Endothelial cell (in vitro differentiated cells): ENCODE data around the gene CTTNBP2. TPM values are rescaled to one million over a fixed set of nuclear protein-coding genes. Genes with fewer than 3 reads are reported as not detected.
"Not testable (repeated sequence)": the region's sequence is repeated elsewhere in the genome, so short reads cannot be mapped to it uniquely, and the experiment has no call there.

Experiments used
- DNase-seq: peaks from one replicate; pipeline ENCODE4 v3.0.0; 2021; ENCODE audit warnings: low spot score
- H3K27ac Mint-ChIP-seq: one replicate; pipeline ENCODE4 v1.8.0; 2021; ENCODE audit warnings: mixed read lengths, inconsistent platforms; ENCODE audit not compliant: unreplicated experiment
- H3K27me3 Mint-ChIP-seq: one replicate; pipeline ENCODE4 v1.8.0; 2021; ENCODE audit warnings: mild to moderate bottlenecking, moderate library complexity, mixed read lengths, inconsistent platforms; ENCODE audit not compliant: unreplicated experiment
- H3K36me3 Mint-ChIP-seq: one replicate; pipeline ENCODE4 v1.8.0; 2021; ENCODE audit warnings: mild to moderate bottlenecking, low read depth, mixed read lengths, inconsistent platforms; ENCODE audit not compliant: unreplicated experiment
- H3K4me1 Mint-ChIP-seq: one replicate; pipeline ENCODE4 v1.8.0; 2021; ENCODE audit warnings: mild to moderate bottlenecking, mixed read lengths, inconsistent platforms; ENCODE audit not compliant: unreplicated experiment
- H3K4me3 Mint-ChIP-seq: one replicate; pipeline ENCODE4 v1.8.0; 2021; ENCODE audit warnings: mild to moderate bottlenecking, mixed read lengths, inconsistent platforms; ENCODE audit not compliant: unreplicated experiment
- H3K9me3 Mint-ChIP-seq: one replicate; pipeline ENCODE4 v1.8.0; 2021; ENCODE audit warnings: mixed read lengths, inconsistent platforms; ENCODE audit not compliant: unreplicated experiment
- total RNA-seq: library from RNA; stranded (reverse); fragmentation: NEBNext Ultra II Directional; extraction: Animal tissue kit (Norgen Biotek cat#: 25700); gene quantifications from one replicate; pipeline ENCODE4 v1.2.1, GENCODE V29; 2021; ENCODE audit not compliant: unreplicated experiment
- TF ChIP-seq, protein P1 (sequence below): fragments of 200-600 bp; sonication (generic); IDR thresholded peaks from one replicate; pipeline ENCODE4 v1.5.0; 2021; ENCODE audit warnings: antibody characterized with exemption; ENCODE audit not compliant: unreplicated experiment

The CTTNBP2 gene
- total RNA-seq, 1 donor from 2014 or later, result 24.4 TPM

DNA sequence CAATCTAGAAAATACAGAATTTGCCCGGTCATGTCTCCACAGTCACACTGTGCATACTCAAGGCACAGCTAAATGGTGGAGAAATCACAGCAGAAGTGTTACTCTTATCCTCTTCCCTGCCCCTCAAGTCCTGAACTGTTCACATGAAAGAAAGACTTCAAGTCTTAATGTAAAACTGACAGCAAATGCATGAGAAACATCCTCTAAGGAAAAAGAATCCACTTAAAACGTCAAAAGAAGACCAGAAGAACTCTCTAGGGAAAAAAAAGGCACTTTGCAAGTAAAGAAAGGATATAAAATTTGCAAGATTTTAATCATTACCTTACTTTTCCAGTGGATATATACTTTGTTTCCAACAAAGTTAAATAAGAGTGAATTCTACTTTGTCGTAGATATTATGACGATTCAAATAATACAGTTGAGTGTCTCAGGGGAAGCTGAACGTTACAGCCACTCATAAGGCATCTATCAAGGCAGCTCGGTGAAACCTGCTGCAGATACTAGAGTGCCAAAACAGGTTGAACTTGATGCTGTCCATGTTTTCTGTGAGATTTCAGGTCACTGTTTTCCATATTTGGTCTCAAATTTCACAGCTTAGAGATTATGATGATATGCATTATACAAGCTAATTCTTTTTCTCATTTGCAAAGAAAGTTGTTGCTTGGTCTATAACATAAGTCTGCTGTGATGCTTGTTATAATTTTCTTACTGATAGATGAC, 155.0 kb downstream of the CTTNBP2 start:
- DNase-seq, result no peak
- TF ChIP-seq, protein P1, sequence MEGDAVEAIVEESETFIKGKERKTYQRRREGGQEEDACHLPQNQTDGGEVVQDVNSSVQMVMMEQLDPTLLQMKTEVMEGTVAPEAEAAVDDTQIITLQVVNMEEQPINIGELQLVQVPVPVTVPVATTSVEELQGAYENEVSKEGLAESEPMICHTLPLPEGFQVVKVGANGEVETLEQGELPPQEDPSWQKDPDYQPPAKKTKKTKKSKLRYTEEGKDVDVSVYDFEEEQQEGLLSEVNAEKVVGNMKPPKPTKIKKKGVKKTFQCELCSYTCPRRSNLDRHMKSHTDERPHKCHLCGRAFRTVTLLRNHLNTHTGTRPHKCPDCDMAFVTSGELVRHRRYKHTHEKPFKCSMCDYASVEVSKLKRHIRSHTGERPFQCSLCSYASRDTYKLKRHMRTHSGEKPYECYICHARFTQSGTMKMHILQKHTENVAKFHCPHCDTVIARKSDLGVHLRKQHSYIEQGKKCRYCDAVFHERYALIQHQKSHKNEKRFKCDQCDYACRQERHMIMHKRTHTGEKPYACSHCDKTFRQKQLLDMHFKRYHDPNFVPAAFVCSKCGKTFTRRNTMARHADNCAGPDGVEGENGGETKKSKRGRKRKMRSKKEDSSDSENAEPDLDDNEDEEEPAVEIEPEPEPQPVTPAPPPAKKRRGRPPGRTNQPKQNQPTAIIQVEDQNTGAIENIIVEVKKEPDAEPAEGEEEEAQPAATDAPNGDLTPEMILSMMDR, result no peak
- H3K27me3 Mint-ChIP-seq, result peaks cover 5% of the 10 kb centered on the region
- H3K36me3 Mint-ChIP-seq, result no peaks in the 10 kb centered on the region
- H3K4me1 Mint-ChIP-seq, result no peaks in the 10 kb centered on the region
- peak overlapping the region; percentile 55 for H3K27ac Mint-ChIP-seq
- H3K4me3 Mint-ChIP-seq, result no peak overlapping the region
- no peaks in the 10 kb centered on the region for H3K9me3 Mint-ChIP-seq

DNA sequence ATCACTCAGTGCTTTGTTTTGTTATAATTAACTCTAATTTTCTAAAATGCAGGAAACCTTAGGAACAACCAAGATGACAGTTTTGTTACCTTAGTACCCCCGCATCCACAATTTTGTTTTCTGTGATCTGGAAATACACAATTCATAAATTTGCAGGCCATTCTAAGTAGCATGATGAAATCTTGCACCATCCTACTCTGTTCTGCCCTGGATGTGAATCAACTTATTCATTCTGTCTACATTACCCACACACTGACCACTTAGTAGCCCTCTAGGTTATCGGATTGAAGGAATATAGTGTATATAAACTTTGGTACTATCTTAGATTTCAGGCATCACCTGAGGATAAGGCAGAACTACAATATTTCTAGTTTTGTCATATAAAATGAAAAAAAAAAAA, 155.9 kb downstream of the CTTNBP2 start:
- Mint-ChIP-seq H3K27me3 (peaks cover 5% of the 10 kb centered on the region), H3K4me1 (no peaks in the 10 kb centered on the region), H3K9me3 (no peaks in the 10 kb centered on the region), H3K27ac (no peak overlapping the region), H3K36me3 (no peaks in the 10 kb centered on the region), H3K4me3 (no peak overlapping the region)
- TF ChIP-seq, protein P1, result no peak
- no peak for DNase-seq

DNA sequence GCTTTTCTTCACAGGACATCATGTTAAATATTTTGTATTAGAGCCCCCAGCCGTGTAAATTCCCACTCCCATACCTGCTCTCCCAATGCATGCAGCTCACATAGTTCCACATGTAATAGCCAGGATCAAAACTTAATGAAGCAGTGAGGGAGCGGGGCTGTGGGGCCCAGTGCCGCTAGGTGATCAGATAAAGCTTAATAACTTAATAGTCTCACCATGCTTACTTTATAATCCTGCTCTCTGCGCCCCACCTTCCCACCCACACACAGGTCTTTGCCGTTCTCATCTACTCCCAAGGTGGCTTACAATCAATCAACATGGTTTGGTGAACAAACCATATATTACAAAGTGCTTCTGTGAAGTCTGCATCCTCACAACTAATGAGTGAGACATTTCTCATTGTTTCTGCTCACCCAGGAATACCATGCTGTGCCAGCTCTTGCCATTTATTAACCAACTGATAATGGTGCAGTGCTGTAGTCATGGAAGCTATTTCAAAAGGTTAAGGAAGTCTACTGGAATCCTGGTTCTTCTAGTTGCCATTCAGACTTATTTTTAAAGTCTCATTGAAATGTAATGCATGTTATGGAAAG, 156.4 kb downstream of the CTTNBP2 start:
- no peak overlapping the region for H3K27ac Mint-ChIP-seq
- peak overlapping the region; percentile 32 for H3K4me3 Mint-ChIP-seq
- TF ChIP-seq, protein P1, result no peak
- H3K9me3 Mint-ChIP-seq, result no peaks in the 10 kb centered on the region
- no peak for DNase-seq
- no peaks in the 10 kb centered on the region for H3K4me1 Mint-ChIP-seq
- H3K27me3 Mint-ChIP-seq, result peaks cover 5% of the 10 kb centered on the region
- no peaks in the 10 kb centered on the region for H3K36me3 Mint-ChIP-seq

DNA sequence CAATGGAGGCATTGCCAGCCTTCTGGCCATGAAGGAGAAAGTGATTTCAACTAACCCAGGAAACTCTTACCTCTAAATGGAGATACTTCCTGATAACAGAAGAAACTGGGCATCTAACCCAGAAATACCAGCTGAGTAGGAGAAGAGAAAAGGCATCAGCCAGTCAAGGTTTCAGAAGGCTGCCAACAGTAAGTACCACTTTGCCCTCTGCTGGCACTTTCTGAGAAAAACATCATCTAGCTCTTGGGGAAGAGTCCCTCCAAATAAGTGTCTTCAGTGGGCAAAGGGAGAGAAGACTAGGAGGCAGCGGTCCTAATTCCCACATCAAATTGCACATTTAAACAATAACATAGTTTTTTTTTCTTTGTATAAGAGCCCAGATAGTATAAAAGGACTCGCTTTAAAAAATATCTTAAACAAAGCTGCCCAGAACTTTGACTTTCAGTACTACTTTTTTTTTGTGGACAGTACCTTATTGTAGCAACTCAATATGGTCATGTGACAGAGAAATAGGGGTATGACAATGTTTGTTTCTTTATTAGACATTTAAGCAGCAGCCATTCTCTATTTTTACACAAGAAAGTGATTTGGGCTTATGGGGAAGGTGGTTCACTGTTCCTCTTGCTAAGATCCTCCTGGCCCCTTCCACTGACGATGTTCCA, 157.3 kb downstream of the CTTNBP2 start:
- Mint-ChIP-seq H3K27me3 (peaks cover 5% of the 10 kb centered on the region), H3K9me3 (no peaks in the 10 kb centered on the region), H3K4me3 (no peak overlapping the region), H3K36me3 (no peaks in the 10 kb centered on the region), H3K4me1 (no peaks in the 10 kb centered on the region), H3K27ac (no peak overlapping the region)
- TF ChIP-seq, protein P1, result peak; percentile 50
- DNase-seq, result peak; percentile 57

DNA sequence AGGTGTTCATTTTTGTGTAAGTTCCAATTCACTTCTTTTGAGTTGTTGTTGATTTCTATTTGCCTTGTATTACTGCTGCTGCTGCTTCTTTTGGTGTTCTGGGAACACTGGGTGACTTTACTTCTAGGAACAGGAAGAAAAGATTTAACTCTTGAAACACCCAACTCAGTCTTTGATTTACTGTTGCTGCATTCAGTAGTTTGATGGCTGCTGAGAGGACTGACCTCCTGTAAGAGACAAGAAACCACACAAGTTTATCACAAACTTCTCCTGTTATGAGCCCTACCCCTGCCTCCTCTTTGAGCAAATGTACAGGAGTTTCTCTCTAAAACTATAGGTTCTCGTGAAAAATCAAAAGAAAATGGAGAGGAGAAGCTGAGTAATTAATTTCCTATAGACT, 161.7 kb downstream of the CTTNBP2 start:
- Mint-ChIP-seq H3K27ac (no peak overlapping the region), H3K36me3 (no peaks in the 10 kb centered on the region), H3K9me3 (no peaks in the 10 kb centered on the region), H3K4me1 (no peaks in the 10 kb centered on the region), H3K27me3 (peaks cover 5% of the 10 kb centered on the region), H3K4me3 (no peak overlapping the region)
- TF ChIP-seq, protein P1, result no peak
- no peak for DNase-seq

DNA sequence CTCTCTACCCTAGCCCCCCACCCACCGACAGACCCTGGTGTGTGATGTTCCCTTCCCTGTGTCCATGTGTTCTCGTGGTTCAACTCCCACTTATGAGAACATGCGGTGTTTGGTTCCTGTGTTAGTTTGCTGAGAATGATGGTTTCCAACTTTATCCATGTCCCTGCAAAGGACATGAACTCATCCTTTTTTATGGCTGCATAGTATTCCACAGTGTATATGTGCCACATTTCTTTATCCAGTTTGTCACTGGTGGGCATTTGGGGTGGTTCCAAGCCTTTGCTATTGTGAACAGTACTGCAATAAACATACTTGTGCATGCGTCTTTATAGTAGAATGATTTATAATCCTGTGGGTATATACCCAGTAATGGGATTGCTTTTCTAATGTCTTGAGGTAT, 165.1 kb downstream of the CTTNBP2 start:
- not testable (repeated sequence) for H3K27ac Mint-ChIP-seq, H3K36me3 Mint-ChIP-seq, H3K4me1 Mint-ChIP-seq

More for the DNA sequence above, 165.1 kb downstream of the CTTNBP2 start:
- not testable (repeated sequence) for H3K4me3 Mint-ChIP-seq, H3K9me3 Mint-ChIP-seq, DNase-seq, H3K27me3 Mint-ChIP-seq
